ENCODE results near the gene NEGR1. TPM values are rescaled to one million over a fixed set of nuclear protein-coding genes. Genes with fewer than 3 reads are reported as not detected.
A peak's percentile ranks its signal among the peaks of the same experiment; 100 is the strongest.

The NEGR1 gene
- total RNA-seq, 1 experiment from 2014 or later: 4.1 TPM

DNA sequence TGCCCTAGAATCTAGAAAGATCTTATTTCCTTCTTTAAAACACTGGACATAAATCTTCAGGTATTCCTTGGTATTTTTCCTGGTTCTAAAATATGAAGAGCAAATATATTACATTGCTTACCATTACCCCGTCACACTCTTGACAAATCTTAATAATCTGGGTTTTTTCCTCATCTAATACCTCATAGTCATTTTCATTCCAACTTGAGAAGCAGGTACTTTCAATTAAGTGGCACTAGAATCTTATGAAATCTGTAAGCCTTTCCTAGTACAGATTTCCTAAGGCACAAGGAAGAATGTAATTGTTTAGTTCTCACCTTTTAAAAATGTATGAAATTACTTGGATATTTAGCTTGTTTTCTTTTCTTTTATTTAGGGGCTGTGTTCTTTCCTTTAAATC is 720.0 kb downstream of the NEGR1 start:
- TF ChIP-seq, protein P1, sequence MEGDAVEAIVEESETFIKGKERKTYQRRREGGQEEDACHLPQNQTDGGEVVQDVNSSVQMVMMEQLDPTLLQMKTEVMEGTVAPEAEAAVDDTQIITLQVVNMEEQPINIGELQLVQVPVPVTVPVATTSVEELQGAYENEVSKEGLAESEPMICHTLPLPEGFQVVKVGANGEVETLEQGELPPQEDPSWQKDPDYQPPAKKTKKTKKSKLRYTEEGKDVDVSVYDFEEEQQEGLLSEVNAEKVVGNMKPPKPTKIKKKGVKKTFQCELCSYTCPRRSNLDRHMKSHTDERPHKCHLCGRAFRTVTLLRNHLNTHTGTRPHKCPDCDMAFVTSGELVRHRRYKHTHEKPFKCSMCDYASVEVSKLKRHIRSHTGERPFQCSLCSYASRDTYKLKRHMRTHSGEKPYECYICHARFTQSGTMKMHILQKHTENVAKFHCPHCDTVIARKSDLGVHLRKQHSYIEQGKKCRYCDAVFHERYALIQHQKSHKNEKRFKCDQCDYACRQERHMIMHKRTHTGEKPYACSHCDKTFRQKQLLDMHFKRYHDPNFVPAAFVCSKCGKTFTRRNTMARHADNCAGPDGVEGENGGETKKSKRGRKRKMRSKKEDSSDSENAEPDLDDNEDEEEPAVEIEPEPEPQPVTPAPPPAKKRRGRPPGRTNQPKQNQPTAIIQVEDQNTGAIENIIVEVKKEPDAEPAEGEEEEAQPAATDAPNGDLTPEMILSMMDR (IDR thresholded peaks at IDR 0.05; ENCODE audit: unreplicated experiment): no peak
- no peaks in the 10 kb centered on the region for H3K36me3 Mint-ChIP-seq (ENCODE audit: insufficient read depth, unreplicated experiment)
- intact Hi-C loops (cut with micrococcal nuclease): no loop called here
- H3K27me3 Mint-ChIP-seq (ENCODE audit: insufficient read depth, unreplicated experiment): no peaks in the 10 kb centered on the region
- peaks cover 18% of the 10 kb centered on the region for H3K4me1 Mint-ChIP-seq (ENCODE audit: insufficient read depth, unreplicated experiment)
- no peak overlapping the region for H3K4me3 Mint-ChIP-seq (ENCODE audit: unreplicated experiment)
- ChIA-PET CTCF (interaction anchor here (0.7 to 1.0 kb wide), 2 partner anchors 15 to 42 kb away, joined by 3 read pairs; no protein-coding TSS in a partner anchor), POLR2A (no interaction called here)
- DNase-seq (ENCODE audit: unreplicated experiment): no peak
- no peaks in the 10 kb centered on the region for H3K9me3 Mint-ChIP-seq (ENCODE audit: unreplicated experiment)
- H3K27ac Mint-ChIP-seq (ENCODE audit: low read depth, unreplicated experiment): no peak overlapping the region
- BruUV-seq (replicated peaks): no TSS peak

DNA sequence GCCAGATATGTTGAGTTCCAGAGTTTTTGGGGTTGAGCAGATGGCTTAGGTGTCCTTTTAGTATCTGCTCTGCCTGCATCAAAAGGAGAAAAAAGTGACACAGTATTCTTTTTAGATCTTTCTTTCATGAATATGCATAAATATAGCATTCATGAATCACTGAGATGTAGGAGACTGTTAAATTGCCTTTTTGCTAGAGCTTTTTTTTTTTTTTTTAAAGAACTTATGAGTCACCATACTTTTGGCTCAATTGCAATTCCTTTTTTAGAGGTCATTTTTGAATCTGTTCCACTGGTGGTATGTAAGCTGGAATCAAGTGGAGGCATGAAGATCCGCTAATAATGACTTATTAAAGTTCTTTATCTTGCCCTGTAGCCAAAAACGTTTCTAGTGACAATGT is 720.6 kb downstream of the NEGR1 start:
- POLR2A ChIA-PET: no interaction called here
- intact Hi-C loops (cut with micrococcal nuclease): no loop called here
- peak; percentile 43 for DNase-seq (ENCODE audit: unreplicated experiment)

DNA sequence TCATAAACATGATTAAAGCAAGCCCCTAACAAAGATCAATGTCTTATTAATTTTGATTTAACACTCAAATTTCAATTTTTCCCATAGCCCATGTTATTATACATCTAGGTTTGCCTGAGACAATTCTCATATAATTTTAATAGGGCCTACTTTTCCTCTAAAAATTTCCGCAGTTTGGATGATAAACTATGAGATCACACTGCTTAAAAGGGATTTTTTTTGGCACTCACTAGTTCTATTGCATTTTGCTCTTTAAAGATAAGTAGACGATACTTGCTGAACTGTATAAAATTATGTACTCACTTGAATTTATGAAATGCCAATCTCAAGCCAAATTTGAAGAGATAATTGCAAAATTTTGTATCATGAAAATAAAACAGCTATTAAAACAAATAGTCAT is 721.1 kb downstream of the NEGR1 start:
- no TSS peak for BruUV-seq (replicated peaks)
- H3K4me3 Mint-ChIP-seq (ENCODE audit: unreplicated experiment): no peak overlapping the region
- POLR2A ChIA-PET: interaction anchor here (0.6 to 0.7 kb wide), 2 partner anchors 41 to 291 kb away, joined by 3 read pairs; no protein-coding TSS in a partner anchor
- peaks cover 18% of the 10 kb centered on the region for H3K4me1 Mint-ChIP-seq (ENCODE audit: insufficient read depth, unreplicated experiment)
- intact Hi-C loops (cut with micrococcal nuclease): no loop called here
- DNase-seq (ENCODE audit: unreplicated experiment): no peak
- H3K27me3 Mint-ChIP-seq (ENCODE audit: insufficient read depth, unreplicated experiment): no peaks in the 10 kb centered on the region
- H3K9me3 Mint-ChIP-seq (ENCODE audit: unreplicated experiment): no peaks in the 10 kb centered on the region
- H3K36me3 Mint-ChIP-seq (ENCODE audit: insufficient read depth, unreplicated experiment): no peaks in the 10 kb centered on the region
- TF ChIP-seq, protein P1 (IDR thresholded peaks at IDR 0.05; ENCODE audit: unreplicated experiment): no peak
- H3K27ac Mint-ChIP-seq (ENCODE audit: low read depth, unreplicated experiment): no peak overlapping the region
- CTCF ChIA-PET: interaction anchor here (0.6 to 0.9 kb wide), 3 partner anchors 12 to 313 kb away, joined by 4 read pairs; no protein-coding TSS in a partner anchor

More for the DNA sequence above, 720.6 kb downstream of the NEGR1 start:
- H3K4me3 Mint-ChIP-seq (ENCODE audit: unreplicated experiment): no peak overlapping the region
- H3K27ac Mint-ChIP-seq (ENCODE audit: low read depth, unreplicated experiment): no peak overlapping the region
- TF ChIP-seq, protein P1 (IDR thresholded peaks at IDR 0.05; ENCODE audit: unreplicated experiment): no peak
- no peaks in the 10 kb centered on the region for H3K36me3 Mint-ChIP-seq (ENCODE audit: insufficient read depth, unreplicated experiment)
- peaks cover 18% of the 10 kb centered on the region for H3K4me1 Mint-ChIP-seq (ENCODE audit: insufficient read depth, unreplicated experiment)
- H3K9me3 Mint-ChIP-seq (ENCODE audit: unreplicated experiment): no peaks in the 10 kb centered on the region
- CTCF ChIA-PET: interaction anchor here (0.7 to 1.0 kb wide), 3 partner anchors 13 to 312 kb away, joined by 3 to 4 read pairs (median 4); no protein-coding TSS in a partner anchor
- BruUV-seq (replicated peaks): no TSS peak
- H3K27me3 Mint-ChIP-seq (ENCODE audit: insufficient read depth, unreplicated experiment): no peaks in the 10 kb centered on the region

DNA sequence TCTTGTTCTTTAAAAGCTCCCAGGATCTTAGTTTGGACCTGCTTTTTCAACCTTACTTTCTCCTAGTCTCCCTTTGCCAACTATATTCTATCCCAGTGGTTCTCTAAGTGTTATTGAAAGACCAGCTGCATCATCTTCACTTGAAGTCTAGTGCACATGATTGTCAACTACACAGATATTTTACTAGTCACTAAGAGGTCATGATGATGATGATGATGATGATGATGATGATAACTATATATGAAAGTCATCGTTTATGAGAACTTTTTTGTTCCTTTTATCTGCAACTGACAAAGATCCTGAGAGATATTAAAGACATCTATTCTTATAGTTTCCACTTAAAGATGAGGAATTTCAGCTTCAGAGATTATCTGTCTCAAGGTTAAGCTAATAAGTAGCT is 722.5 kb downstream of the NEGR1 start:
- POLR2A ChIA-PET: interaction anchor here (0.6 kb wide), 1 partner anchor 47 kb away, joined by 3 read pairs; no protein-coding TSS in a partner anchor
- Mint-ChIP-seq H3K36me3 (ENCODE audit: insufficient read depth, unreplicated experiment) (no peaks in the 10 kb centered on the region), H3K4me3 (ENCODE audit: unreplicated experiment) (no peak overlapping the region), H3K4me1 (ENCODE audit: insufficient read depth, unreplicated experiment) (peaks cover 9% of the 10 kb centered on the region), H3K9me3 (ENCODE audit: unreplicated experiment) (no peaks in the 10 kb centered on the region), H3K27me3 (ENCODE audit: insufficient read depth, unreplicated experiment) (no peaks in the 10 kb centered on the region), H3K27ac (ENCODE audit: low read depth, unreplicated experiment) (no peak overlapping the region)
- BruUV-seq (replicated peaks): no TSS peak
- intact Hi-C loops (cut with micrococcal nuclease): no loop called here
- TF ChIP-seq, protein P1 (IDR thresholded peaks at IDR 0.05; ENCODE audit: unreplicated experiment): no peak
- no peak for DNase-seq (ENCODE audit: unreplicated experiment)
- CTCF ChIA-PET: interaction anchor here (1.1 kb wide), 2 partner anchors 363 to 478 kb away, joined by 3 to 4 read pairs; no protein-coding TSS in a partner anchor
